ENCODE data around the gene THBS2.

DNA sequence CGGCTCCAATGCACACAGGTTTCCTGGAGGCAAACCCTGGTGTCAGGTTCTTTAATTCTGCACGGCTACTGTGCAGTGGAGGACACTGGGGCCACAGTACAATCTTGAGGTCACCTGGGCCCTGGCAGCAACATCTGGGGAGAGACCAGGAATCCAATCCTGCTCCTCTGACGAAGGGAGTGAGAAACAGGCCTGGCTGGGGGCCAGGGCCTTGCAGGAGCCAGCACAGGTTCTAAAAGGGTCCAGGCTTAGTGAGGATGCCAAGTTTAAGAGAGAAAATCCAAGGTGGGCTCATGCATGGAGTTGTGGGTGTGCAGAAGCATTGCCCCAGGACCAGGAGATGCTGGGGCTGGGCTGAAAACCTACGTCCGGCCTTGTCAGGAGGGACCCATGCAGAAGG lies 12.6 kb upstream of the THBS2 start:
- TF ChIP-seq, protein P1, sequence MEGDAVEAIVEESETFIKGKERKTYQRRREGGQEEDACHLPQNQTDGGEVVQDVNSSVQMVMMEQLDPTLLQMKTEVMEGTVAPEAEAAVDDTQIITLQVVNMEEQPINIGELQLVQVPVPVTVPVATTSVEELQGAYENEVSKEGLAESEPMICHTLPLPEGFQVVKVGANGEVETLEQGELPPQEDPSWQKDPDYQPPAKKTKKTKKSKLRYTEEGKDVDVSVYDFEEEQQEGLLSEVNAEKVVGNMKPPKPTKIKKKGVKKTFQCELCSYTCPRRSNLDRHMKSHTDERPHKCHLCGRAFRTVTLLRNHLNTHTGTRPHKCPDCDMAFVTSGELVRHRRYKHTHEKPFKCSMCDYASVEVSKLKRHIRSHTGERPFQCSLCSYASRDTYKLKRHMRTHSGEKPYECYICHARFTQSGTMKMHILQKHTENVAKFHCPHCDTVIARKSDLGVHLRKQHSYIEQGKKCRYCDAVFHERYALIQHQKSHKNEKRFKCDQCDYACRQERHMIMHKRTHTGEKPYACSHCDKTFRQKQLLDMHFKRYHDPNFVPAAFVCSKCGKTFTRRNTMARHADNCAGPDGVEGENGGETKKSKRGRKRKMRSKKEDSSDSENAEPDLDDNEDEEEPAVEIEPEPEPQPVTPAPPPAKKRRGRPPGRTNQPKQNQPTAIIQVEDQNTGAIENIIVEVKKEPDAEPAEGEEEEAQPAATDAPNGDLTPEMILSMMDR (IDR thresholded peaks at IDR 0.05; ENCODE audit: low read depth, low read length), result no peak
- TF ChIP-seq POLR2A (IDR thresholded peaks at IDR 0.05; ENCODE audit: extremely low read depth, insufficient read length) (no peak), MYC (IDR thresholded peaks at IDR 0.05; ENCODE audit: low read depth, low read length) (no peak)
- TF ChIP-seq, protein P2, sequence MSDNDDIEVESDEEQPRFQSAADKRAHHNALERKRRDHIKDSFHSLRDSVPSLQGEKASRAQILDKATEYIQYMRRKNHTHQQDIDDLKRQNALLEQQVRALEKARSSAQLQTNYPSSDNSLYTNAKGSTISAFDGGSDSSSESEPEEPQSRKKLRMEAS (IDR thresholded peaks at IDR 0.05; ENCODE audit: low read depth, low read length), result no peak

Data from NB4 (cell line).